Measurements from ENCODE around the gene ASXL2. TPM values are rescaled to one million over a fixed set of nuclear protein-coding genes. Genes with fewer than 3 reads are reported as not detected.

Gene ASXL2
- polyA plus RNA-seq, 1 donor from 2014 or later, result 2.9 TPM

GRCh38 chr2:25814681-25815080 is 63.6 kb downstream of the ASXL2 start:
- Histone ChIP-seq H3K36me3 (ENCODE audit: insufficient read depth, low read length) (no peaks in the 10 kb centered on the region), H3K27me3 (ENCODE audit: insufficient read depth, low read depth, low read length) (no peaks in the 10 kb centered on the region), H3K4me2 (ENCODE audit: low read length) (no peak overlapping the region), H3F3A (ENCODE audit: insufficient read depth, low read length, poor library complexity, severe bottlenecking) (no peaks in the 10 kb centered on the region), H4K20me1 (ENCODE audit: insufficient read depth) (no peaks in the 10 kb centered on the region), H2AFZ (ENCODE audit: low read depth, low read length) (no peak overlapping the region), H3K4me3 (ENCODE audit: low read length) (no peak overlapping the region), H3K27ac (ENCODE audit: low read length) (no peak overlapping the region), H3K79me2 (replicated peaks; ENCODE audit: insufficient read depth, low read length) (no peaks in the 10 kb centered on the region), H3K9me2 (ENCODE audit: insufficient read depth, low read length) (no peaks in the 10 kb centered on the region), H3K9ac (ENCODE audit: low read length) (no peak overlapping the region), H3K9me3 (ENCODE audit: low read length) (no peaks in the 10 kb centered on the region)
- TF ChIP-seq EP300 (conservative IDR thresholded peaks at IDR 0.05; ENCODE audit: poor library complexity, severe bottlenecking), result no peak
- no peak for TF ChIP-seq SMC3 (conservative IDR thresholded peaks at IDR 0.05; ENCODE audit: poor library complexity)
- TF ChIP-seq MXI1 (conservative IDR thresholded peaks at IDR 0.05; ENCODE audit: poor library complexity, severe bottlenecking), result no peak
- no peak for TF ChIP-seq RAD21 (conservative IDR thresholded peaks at IDR 0.05)
- no peak for TF ChIP-seq POLR2AphosphoS5 (IDR thresholded peaks at IDR 0.05)
- TF ChIP-seq REST (IDR thresholded peaks at IDR 0.05; ENCODE audit: borderline replicate concordance), result no peak
- TF ChIP-seq CTCF (IDR thresholded peaks at IDR 0.05; ENCODE audit: poor library complexity, severe bottlenecking), result no peak
- no peak for TF ChIP-seq EZH2 (IDR thresholded peaks at IDR 0.05; ENCODE audit: borderline replicate concordance, insufficient read depth, low read length, poor library complexity, severe bottlenecking)
- TF ChIP-seq TAF1 (IDR thresholded peaks at IDR 0.05; ENCODE audit: low read depth), result no peak

- no peaks in the 10 kb centered on the region for H3K79me2 ChIP-seq (replicated peaks; ENCODE audit: insufficient read depth, low read length)
- H2AFZ ChIP-seq (ENCODE audit: low read depth, low read length), result no peak overlapping the region
- H3K4me3 ChIP-seq (ENCODE audit: low read length), result no peak overlapping the region
- H3K9me2 ChIP-seq (ENCODE audit: insufficient read depth, low read length), result no peaks in the 10 kb centered on the region
- TF ChIP-seq TAF1 (IDR thresholded peaks at IDR 0.05; ENCODE audit: low read depth) (no peak), REST (IDR thresholded peaks at IDR 0.05; ENCODE audit: borderline replicate concordance) (no peak), EP300 (conservative IDR thresholded peaks at IDR 0.05; ENCODE audit: poor library complexity, severe bottlenecking) (no peak), CTCF (IDR thresholded peaks at IDR 0.05; ENCODE audit: poor library complexity, severe bottlenecking) (no peak), RAD21 (conservative IDR thresholded peaks at IDR 0.05) (no peak), MXI1 (conservative IDR thresholded peaks at IDR 0.05; ENCODE audit: poor library complexity, severe bottlenecking) (no peak), SMC3 (conservative IDR thresholded peaks at IDR 0.05; ENCODE audit: poor library complexity) (no peak), POLR2AphosphoS5 (IDR thresholded peaks at IDR 0.05) (no peak), EZH2 (IDR thresholded peaks at IDR 0.05; ENCODE audit: borderline replicate concordance, insufficient read depth, low read length, poor library complexity, severe bottlenecking) (no peak)
- H3K27me3 ChIP-seq (ENCODE audit: insufficient read depth, low read depth, low read length), result no peaks in the 10 kb centered on the region
- no peaks in the 10 kb centered on the region for H3K36me3 ChIP-seq (ENCODE audit: insufficient read depth, low read length)
- no peaks in the 10 kb centered on the region for H3K9me3 ChIP-seq (ENCODE audit: low read length)
- no peaks in the 10 kb centered on the region for H4K20me1 ChIP-seq (ENCODE audit: insufficient read depth)
- no peak overlapping the region for H3K4me2 ChIP-seq (ENCODE audit: low read length)
- H3K9ac ChIP-seq (ENCODE audit: low read length), result no peak overlapping the region
- H3K27ac ChIP-seq (ENCODE audit: low read length), result no peak overlapping the region
- no peaks in the 10 kb centered on the region for H3F3A ChIP-seq (ENCODE audit: insufficient read depth, low read length, poor library complexity, severe bottlenecking)
Observed at GRCh38 chr2:25810428-25810827, 67.9 kb downstream of the ASXL2 start.

Measured in neural cell (in vitro differentiated cells).